GM12801 (cell line): ENCODE data around the gene HTR5A.

ENCODE experiments used
- CTCF ChIP-seq: IDR thresholded peaks from one replicate; pipeline ENCODE4 v1.5.1; 2011; ENCODE audit warnings: control low read depth; ENCODE audit not compliant: insufficient read length; ENCODE audit errors: extremely low read depth

Gene HTR5A

GRCh38 chr7:155108144-155108901 is 38.2 kb downstream of the HTR5A start:
- no peak for TF ChIP-seq CTCF

- TF ChIP-seq CTCF, result no peak
These were observed 39.0 kb downstream of the HTR5A start for GRCh38 chr7:155109121-155109520.

GRCh38 chr7:155115288-155115687 is 45.2 kb downstream of the HTR5A start:
- TF ChIP-seq CTCF, result no peak

- no peak for TF ChIP-seq CTCF
These were observed 49.8 kb downstream of the HTR5A start for GRCh38 chr7:155119801-155120382.

- no peak for TF ChIP-seq CTCF
These were observed 50.3 kb downstream of the HTR5A start for GRCh38 chr7:155120460-155120859.

GRCh38 chr7:155122831-155123230 is 52.7 kb downstream of the HTR5A start:
- no peak for TF ChIP-seq CTCF

GRCh38 chr7:155123413-155123812 is 53.3 kb downstream of the HTR5A start:
- TF ChIP-seq CTCF, result no peak
